ENCODE results near the gene KCNIP4. TPM values are rescaled to one million over a fixed set of nuclear protein-coding genes. Genes with fewer than 3 reads are reported as not detected.

Gene KCNIP4
- total RNA-seq, 1 donor, result 1.7 TPM

- H3K4me3 ChIP-seq (ENCODE audit: low read depth, low read length), result no peak overlapping the region
- TF ChIP-seq CTCF (IDR thresholded peaks at IDR 0.05; ENCODE audit: insufficient read depth, low read length), result no peak
- peak; percentile 77 for DNase-seq (ENCODE audit: low read depth)
Measured at GRCh38 chr4:20839957-20840356, 1108.6 kb downstream of the KCNIP4 start.

DNA sequence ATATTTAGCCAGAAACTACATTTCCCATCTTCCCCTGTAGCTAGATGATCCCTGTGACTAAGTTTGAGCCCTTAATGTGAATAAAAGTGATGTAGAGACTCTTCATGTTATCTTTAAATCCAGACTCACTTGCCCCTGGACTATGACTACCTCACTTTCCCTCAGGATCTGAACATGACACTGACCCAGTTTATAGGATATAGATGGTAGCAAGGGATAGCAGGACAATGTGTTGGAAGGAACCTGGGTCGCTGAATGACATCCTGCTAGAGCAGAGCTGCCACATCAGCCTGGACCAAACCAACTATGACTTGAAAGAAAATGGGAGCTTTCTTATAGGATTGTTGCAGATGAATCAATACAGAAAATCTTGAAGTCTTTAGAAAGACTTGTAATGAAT lies 1110.1 kb downstream of the KCNIP4 start:
- no peak for TF ChIP-seq CTCF (IDR thresholded peaks at IDR 0.05; ENCODE audit: insufficient read depth, low read length)
- no peak overlapping the region for H3K4me3 ChIP-seq (ENCODE audit: low read depth, low read length)
- no peak for DNase-seq (ENCODE audit: low read depth)

- DNase-seq (ENCODE audit: low read depth), result peak; percentile 23
- no peak for TF ChIP-seq CTCF (IDR thresholded peaks at IDR 0.05; ENCODE audit: insufficient read depth, low read length)
Measured at GRCh38 chr4:20832826-20833225, 1115.7 kb downstream of the KCNIP4 start.

GRCh38 chr4:20831746-20832145 lies 1116.8 kb downstream of the KCNIP4 start:
- no peak for DNase-seq (ENCODE audit: low read depth)
- H3K4me3 ChIP-seq (ENCODE audit: low read depth, low read length), result no peak overlapping the region
- no peak for TF ChIP-seq CTCF (IDR thresholded peaks at IDR 0.05; ENCODE audit: insufficient read depth, low read length)

More at GRCh38 chr4:20832826-20833225, 1115.7 kb downstream of the KCNIP4 start:
- H3K4me3 ChIP-seq (ENCODE audit: low read depth, low read length), result no peak overlapping the region

- TF ChIP-seq CTCF (IDR thresholded peaks at IDR 0.05; ENCODE audit: insufficient read depth, low read length), result no peak
- no peak for DNase-seq (ENCODE audit: low read depth)
- H3K4me3 ChIP-seq (ENCODE audit: low read depth, low read length), result no peak overlapping the region
Measured at GRCh38 chr4:20829617-20830357, 1118.8 kb downstream of the KCNIP4 start.

DNA sequence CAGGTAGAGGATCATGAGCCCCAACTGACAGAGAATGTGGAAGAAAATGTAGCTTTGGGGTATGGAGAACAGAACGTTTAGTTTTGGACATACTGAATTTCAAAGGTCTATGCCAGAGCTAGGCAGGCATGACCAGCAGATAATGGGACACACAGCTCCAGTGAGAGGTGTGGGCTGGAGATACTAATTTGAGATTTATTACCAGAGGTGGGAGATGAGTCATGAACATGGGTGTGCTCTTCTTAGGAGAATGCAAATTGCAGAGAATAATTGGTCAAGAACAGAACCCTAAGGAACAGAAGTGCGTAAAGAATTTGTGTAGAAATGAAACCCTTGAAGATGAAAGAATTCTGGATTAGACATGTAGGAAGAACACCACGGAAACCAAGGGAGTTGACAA lies 1123.1 kb downstream of the KCNIP4 start:
- TF ChIP-seq CTCF (IDR thresholded peaks at IDR 0.05; ENCODE audit: insufficient read depth, low read length), result no peak
- no peak overlapping the region for H3K4me3 ChIP-seq (ENCODE audit: low read depth, low read length)
- no peak for DNase-seq (ENCODE audit: low read depth)

DNA sequence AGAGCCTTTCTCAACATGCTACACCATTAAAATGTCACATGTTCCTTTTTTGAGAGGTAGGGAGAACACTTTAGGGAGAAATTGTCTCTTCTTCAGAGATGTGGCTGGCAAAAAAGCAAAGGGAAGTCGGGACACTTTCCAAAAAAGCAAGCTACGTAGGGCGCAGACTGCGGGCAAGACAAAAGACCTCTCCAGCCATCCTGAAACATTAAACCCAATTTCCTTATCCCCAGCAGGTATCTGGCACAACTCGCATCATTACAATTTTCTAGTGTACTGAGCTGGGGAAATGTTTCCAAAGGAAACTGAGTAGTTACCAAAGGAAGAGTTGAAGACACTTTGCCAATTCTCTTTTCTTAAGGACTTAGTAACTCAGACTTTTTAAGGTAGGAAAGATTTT lies 1132.3 kb downstream of the KCNIP4 start:
- no peak overlapping the region for H3K4me3 ChIP-seq (ENCODE audit: low read depth, low read length)
- no peak for DNase-seq (ENCODE audit: low read depth)
- no peak for TF ChIP-seq CTCF (IDR thresholded peaks at IDR 0.05; ENCODE audit: insufficient read depth, low read length)
